DND-41 (cell line): ENCODE measurements around the gene REPS2.

Experiments used
- ATAC-seq: fragments of 200-7000 bp; cut with Tn5 transposase; 3 replicates; pipeline ENCODE4 v1.9.1; 2021; ENCODE audit warnings: low read depth; ENCODE audit not compliant: insufficient read depth
- DNase-seq: peaks from one replicate; pipeline ENCODE4 v3.0.0-alpha.2; 2020
- H2AFZ ChIP-seq: 2 replicates; pipeline ENCODE4 v1.6.0; 2012; ENCODE audit warnings: low read depth, low read length
- H3K27ac ChIP-seq: 2 replicates; pipeline ENCODE4 v1.5.1; 2012; ENCODE audit warnings: low read length, inconsistent platforms
- H3K27me3 ChIP-seq: fragments of 200-600 bp; sonication (generic); 2 replicates; pipeline ENCODE4 v1.6.0; 2012; ENCODE audit warnings: low read length, mild to moderate bottlenecking, inconsistent platforms; ENCODE audit not compliant: insufficient read depth, poor library complexity
- H3K36me3 ChIP-seq: 2 replicates; pipeline ENCODE4 v1.5.1; 2012; ENCODE audit warnings: low read length, inconsistent platforms; ENCODE audit not compliant: insufficient read depth
- H3K4me1 ChIP-seq: 2 replicates; pipeline ENCODE4 v1.5.1; 2012; ENCODE audit warnings: mild to moderate bottlenecking, low read length; ENCODE audit not compliant: insufficient read depth
- H3K4me2 ChIP-seq: 2 replicates; pipeline ENCODE4 v1.6.0; 2012; ENCODE audit warnings: mild to moderate bottlenecking, moderate library complexity, low read length, inconsistent platforms; ENCODE audit not compliant: insufficient read depth
- H3K4me3 ChIP-seq, 2 experiments: fragments of 200-600 bp in 1 of 2; shearing (Covaris generic) in 1 of 2; 2 replicates each; pipeline ENCODE4 v1.5.1; 2012 to 2016; ENCODE audit warnings: inconsistent platforms in 2 of 2, low read length in 2 of 2, mild to moderate bottlenecking in 2 of 2, low read depth in 1 of 2, moderate library complexity in 1 of 2
- H3K79me2 ChIP-seq: 2 replicates; pipeline ENCODE4 v1.6.0; 2012; ENCODE audit warnings: low read length, inconsistent platforms; ENCODE audit not compliant: insufficient read depth
- H3K9ac ChIP-seq: 2 replicates; pipeline ENCODE4 v1.6.0; 2012; ENCODE audit warnings: low read depth, mild to moderate bottlenecking, inconsistent platforms, low read length, moderate library complexity
- H3K9me3 ChIP-seq: 2 replicates; pipeline ENCODE4 v1.5.1; 2012; ENCODE audit warnings: low read length, moderate library complexity, mild to moderate bottlenecking, inconsistent platforms; ENCODE audit not compliant: insufficient read depth, severe bottlenecking
- H4K20me1 ChIP-seq: 2 replicates; pipeline ENCODE4 v1.6.0; 2012; ENCODE audit warnings: low read length; ENCODE audit not compliant: insufficient read depth
- CTCF ChIP-seq: IDR thresholded peaks from 2 replicates; pipeline ENCODE4 v1.5.1; 2012; ENCODE audit warnings: borderline replicate concordance, low read length, moderate library complexity, mild to moderate bottlenecking; ENCODE audit not compliant: poor library complexity, severe bottlenecking; ENCODE audit errors: extremely low read depth
- EZH2 ChIP-seq: IDR thresholded peaks from 3 replicates; pipeline ENCODE4 v1.6.1; 2012; ENCODE audit warnings: borderline replicate concordance, low read depth, mild to moderate bottlenecking, moderate library complexity, low read length, inconsistent platforms; ENCODE audit not compliant: severe bottlenecking

The REPS2 gene

GRCh38 chrX:17056868-17057608, 110.6 kb downstream of the REPS2 start:
- H3K9me3 ChIP-seq, result no peaks in the 10 kb centered on the region
- no peak for ATAC-seq
- H3K9ac ChIP-seq, result no peak overlapping the region
- no peaks in the 10 kb centered on the region for H3K36me3 ChIP-seq
- TF ChIP-seq CTCF (no peak), EZH2 (no peak)
- H3K79me2 ChIP-seq, result no peaks in the 10 kb centered on the region
- no peak for DNase-seq
- H3K4me1 ChIP-seq, result no peaks in the 10 kb centered on the region
- H3K4me2 ChIP-seq, result no peak overlapping the region
- no peak overlapping the region for H3K27ac ChIP-seq
- no peaks in the 10 kb centered on the region for H3K27me3 ChIP-seq
- no peak overlapping the region for H2AFZ ChIP-seq
- no peaks in the 10 kb centered on the region for H4K20me1 ChIP-seq
- H3K4me3 ChIP-seq, result no peak overlapping the region

- ATAC-seq (no peak), DNase-seq (no peak)
- H3K36me3 ChIP-seq, result no peaks in the 10 kb centered on the region
- H3K9ac ChIP-seq, result no peak overlapping the region
- H2AFZ ChIP-seq, result no peak overlapping the region
- H3K27me3 ChIP-seq, result no peaks in the 10 kb centered on the region
- H3K27ac ChIP-seq, result no peak overlapping the region
- no peak overlapping the region for H3K4me2 ChIP-seq
- no peak for TF ChIP-seq CTCF
- no peak for TF ChIP-seq EZH2
- H4K20me1 ChIP-seq, result no peaks in the 10 kb centered on the region
- H3K4me3 ChIP-seq, result no peak overlapping the region
- no peaks in the 10 kb centered on the region for H3K79me2 ChIP-seq
- H3K9me3 ChIP-seq, result no peaks in the 10 kb centered on the region
- no peaks in the 10 kb centered on the region for H3K4me1 ChIP-seq
Observed at GRCh38 chrX:17062065-17062464, 115.6 kb downstream of the REPS2 start.

DNA sequence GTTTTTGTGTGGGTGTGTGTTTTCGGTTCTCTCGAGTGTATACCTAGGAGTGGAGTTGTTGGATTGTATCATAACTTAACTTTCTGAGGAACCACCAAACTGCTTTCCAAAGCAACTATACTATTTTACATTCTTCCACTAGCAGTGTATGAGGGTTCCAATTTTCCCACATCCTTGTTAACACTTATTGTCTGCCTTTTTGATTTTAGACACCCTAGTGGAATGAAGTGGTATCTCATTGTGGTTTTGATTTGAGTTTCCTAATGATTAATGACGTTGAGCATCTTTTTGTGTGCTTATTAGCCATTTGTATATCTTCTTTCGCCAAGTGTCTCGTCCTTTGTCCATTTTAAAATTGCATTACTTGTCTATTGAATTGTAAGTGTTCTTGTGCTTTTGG, 118.6 kb downstream of the REPS2 start:
- H3K27ac ChIP-seq, result no peak overlapping the region

More for the DNA sequence above, 118.6 kb downstream of the REPS2 start:
- H3K9ac ChIP-seq, result no peak overlapping the region
- no peaks in the 10 kb centered on the region for H3K9me3 ChIP-seq
- H3K27me3 ChIP-seq, result no peaks in the 10 kb centered on the region
- DNase-seq, result no peak
- no peak overlapping the region for H2AFZ ChIP-seq
- no peaks in the 10 kb centered on the region for H3K36me3 ChIP-seq
- no peak for ATAC-seq
- no peak overlapping the region for H3K4me3 ChIP-seq
- TF ChIP-seq CTCF (no peak), EZH2 (no peak)
- no peaks in the 10 kb centered on the region for H3K4me1 ChIP-seq
- no peak overlapping the region for H3K4me2 ChIP-seq
- no peaks in the 10 kb centered on the region for H3K79me2 ChIP-seq
- H4K20me1 ChIP-seq, result no peaks in the 10 kb centered on the region
